Endothelial cell of umbilical vein (primary cell): ENCODE results near the gene INPP5A.

Experiments
- CTCF ChIP-seq, 2 donors: IDR thresholded peaks; 1 replicate in 1 of 2; 2 replicates in 1 of 2; pipeline ENCODE4 v1.5.1; 2011; ENCODE audit warnings: low read length in 2 of 2, mild to moderate bottlenecking in 2 of 2, moderate library complexity in 2 of 2, control low read depth in 1 of 2, inconsistent platforms in 1 of 2, low read depth in 1 of 2; ENCODE audit not compliant: insufficient read depth in 1 of 2; ENCODE audit errors: extremely low read depth in 1 of 2
- EZH2 ChIP-seq: IDR thresholded peaks from 2 replicates; pipeline ENCODE4 v1.6.1; 2012; ENCODE audit warnings: borderline replicate concordance, low read depth, mild to moderate bottlenecking, moderate library complexity, low read length, inconsistent platforms; ENCODE audit not compliant: severe bottlenecking
- GATA2 ChIP-seq: IDR thresholded peaks from 2 replicates; pipeline ENCODE4 v1.7.0; 2011; ENCODE audit warnings: low read depth, mild to moderate bottlenecking, moderate library complexity, mixed read lengths, low read length; ENCODE audit not compliant: insufficient read length, insufficient read depth
- JUN ChIP-seq: IDR thresholded peaks from 2 replicates; pipeline ENCODE4 v1.6.1; 2011; ENCODE audit warnings: borderline replicate concordance, low read depth; ENCODE audit not compliant: insufficient read length, insufficient read depth
- POLR2A ChIP-seq: IDR thresholded peaks from 2 replicates; pipeline ENCODE4 v1.6.1; 2012; ENCODE audit warnings: low read depth, mild to moderate bottlenecking, control low read depth, low read length
- POLR2AphosphoS5 ChIP-seq: IDR thresholded peaks from 2 replicates; pipeline ENCODE4 v1.6.1; 2012; ENCODE audit warnings: low read depth, mild to moderate bottlenecking, control low read depth, low read length, moderate library complexity; ENCODE audit not compliant: insufficient read depth
- TF ChIP-seq, protein P1 (sequence below): IDR thresholded peaks from 2 replicates; pipeline ENCODE4 v1.6.1; 2011; ENCODE audit not compliant: insufficient read depth, insufficient read length

GRCh38 chr10:132832186-132832969, 294.8 kb downstream of the INPP5A start:
- no peak for TF ChIP-seq CTCF (IDR thresholded peaks at IDR 0.05; ENCODE audit: extremely low read depth in 1 of 2, insufficient read depth in 1 of 2, low read depth in 1 of 2, low read length in 2 of 2)
- TF ChIP-seq POLR2A = no peak
- no peak for TF ChIP-seq POLR2AphosphoS5
- TF ChIP-seq EZH2 = no peak
- TF ChIP-seq, protein P1, sequence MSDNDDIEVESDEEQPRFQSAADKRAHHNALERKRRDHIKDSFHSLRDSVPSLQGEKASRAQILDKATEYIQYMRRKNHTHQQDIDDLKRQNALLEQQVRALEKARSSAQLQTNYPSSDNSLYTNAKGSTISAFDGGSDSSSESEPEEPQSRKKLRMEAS = no peak
- no peak for TF ChIP-seq GATA2
- TF ChIP-seq JUN = no peak
